HG02981 (cell line): Measurements from ENCODE around the gene SLC15A3.

Experiments used
- ATAC-seq: cut with Tn5 transposase; IDR thresholded peaks from one replicate; pipeline ENCODE4 v1.9.1; 2021; ENCODE audit warnings: mild to moderate bottlenecking, moderate library complexity; ENCODE audit not compliant: unreplicated experiment

The SLC15A3 gene

GRCh38 chr11:60931917-60932316, 20.1 kb downstream of the SLC15A3 start:
- no peak for ATAC-seq

DNA sequence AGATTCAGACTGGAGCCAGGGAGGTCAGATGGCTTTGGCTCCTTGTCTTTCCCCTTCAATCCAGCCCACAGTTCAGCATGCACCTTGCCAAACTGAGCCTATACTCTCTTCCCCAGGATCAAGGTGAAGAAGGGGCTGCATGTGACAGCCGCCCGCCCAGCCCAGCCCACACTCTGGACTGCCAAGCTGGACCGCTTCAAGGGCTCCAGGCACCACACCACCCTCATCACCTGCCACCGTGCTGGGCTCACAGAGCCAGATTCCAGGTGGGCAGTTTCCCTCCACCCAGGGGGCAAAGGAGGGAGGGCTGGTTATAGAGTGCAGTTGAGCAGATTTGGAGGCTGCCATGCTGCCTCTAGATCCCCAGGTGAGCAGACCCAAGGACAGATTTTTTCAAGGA, 21.6 kb downstream of the SLC15A3 start:
- no peak for ATAC-seq

GRCh38 chr11:60929764-60930163, 22.2 kb downstream of the SLC15A3 start:
- ATAC-seq = no peak

GRCh38 chr11:60928563-60929001, 23.4 kb downstream of the SLC15A3 start:
- no peak for ATAC-seq

DNA sequence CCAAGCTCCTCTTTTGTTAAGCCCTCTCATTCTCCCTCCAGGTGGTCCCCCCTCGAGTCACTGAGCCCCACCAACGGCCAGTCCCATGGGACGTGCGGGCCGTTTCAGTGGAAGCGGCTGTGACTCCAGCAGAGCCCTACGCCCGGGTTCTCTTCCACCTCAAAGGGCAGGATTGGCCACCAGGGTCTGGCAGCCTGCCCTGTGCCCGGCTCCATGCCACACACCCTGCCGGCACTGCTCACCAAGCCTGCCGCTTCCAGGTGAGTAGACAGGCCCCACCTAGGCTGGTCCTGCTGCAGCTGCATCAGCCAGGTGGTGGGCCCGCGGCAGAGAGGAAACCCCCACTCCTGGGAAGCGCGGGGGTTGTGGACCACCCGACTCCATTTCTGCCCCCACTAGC, 24.4 kb downstream of the SLC15A3 start:
- no peak for ATAC-seq

DNA sequence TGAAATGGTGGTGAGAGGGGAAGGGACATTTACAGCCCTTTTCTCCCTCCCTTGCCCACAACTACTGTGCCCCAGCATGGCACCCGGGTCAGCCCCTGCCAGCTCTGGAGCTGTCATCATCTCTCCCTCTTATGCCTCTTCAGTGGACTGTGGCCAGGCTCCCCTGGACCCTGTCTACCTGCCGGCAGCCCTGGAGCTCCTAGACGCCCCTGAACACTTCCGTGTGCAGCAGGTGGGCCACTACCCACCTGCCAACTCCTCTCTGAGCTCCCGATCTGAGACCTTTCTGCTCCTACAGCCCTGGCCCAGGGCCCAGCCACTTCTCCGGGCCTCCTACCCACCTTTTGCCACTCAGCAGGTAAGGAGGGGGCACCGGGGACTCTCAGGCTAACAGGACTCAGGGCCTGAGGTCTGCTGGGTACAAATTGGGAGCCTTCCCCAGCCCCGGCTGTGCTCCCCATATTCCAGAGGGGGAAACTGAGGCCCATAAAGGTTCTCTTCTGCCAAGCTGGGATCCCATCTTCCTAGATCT, 24.8 kb downstream of the SLC15A3 start:
- no peak for ATAC-seq

DNA sequence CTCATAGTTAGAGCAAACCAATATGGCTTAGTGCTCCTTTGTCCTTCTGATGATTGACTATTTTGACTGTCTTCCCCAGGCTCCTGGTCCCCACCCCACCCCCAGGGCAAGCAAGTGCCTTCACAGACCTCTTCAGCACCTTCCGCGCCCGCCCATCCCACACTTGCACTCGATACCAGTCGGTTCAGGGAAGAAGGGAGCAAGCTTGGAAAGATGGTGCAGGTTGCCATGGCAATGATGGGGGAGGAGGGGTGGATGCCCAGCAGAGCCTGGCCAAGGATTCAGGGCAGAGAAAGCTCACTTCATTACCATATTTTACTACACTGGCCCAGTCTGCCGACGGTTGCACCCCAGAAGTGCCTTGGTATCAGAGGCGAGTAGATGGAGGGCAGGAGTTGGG, 25.5 kb downstream of the SLC15A3 start:
- ATAC-seq = no peak

DNA sequence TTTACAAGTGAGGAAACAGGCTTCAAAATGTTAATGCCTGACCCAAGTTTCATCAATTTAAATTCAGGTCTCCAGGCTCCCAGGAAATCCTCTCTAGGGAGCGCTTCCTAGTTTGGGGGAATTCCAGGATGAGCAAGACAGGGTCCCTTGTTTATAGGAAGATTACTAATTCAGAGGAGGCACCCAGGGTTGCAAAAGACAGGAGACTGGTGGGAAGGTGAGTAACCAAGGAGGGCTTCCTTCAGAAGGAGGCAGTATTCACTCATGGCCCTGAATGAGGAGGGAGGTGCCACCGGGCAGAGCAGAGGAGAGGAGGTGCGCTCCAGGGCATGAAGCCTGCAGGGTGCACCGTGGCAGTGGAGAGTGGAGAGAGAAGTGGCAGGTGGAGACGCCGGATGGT, 26.1 kb downstream of the SLC15A3 start:
- no peak for ATAC-seq

DNA sequence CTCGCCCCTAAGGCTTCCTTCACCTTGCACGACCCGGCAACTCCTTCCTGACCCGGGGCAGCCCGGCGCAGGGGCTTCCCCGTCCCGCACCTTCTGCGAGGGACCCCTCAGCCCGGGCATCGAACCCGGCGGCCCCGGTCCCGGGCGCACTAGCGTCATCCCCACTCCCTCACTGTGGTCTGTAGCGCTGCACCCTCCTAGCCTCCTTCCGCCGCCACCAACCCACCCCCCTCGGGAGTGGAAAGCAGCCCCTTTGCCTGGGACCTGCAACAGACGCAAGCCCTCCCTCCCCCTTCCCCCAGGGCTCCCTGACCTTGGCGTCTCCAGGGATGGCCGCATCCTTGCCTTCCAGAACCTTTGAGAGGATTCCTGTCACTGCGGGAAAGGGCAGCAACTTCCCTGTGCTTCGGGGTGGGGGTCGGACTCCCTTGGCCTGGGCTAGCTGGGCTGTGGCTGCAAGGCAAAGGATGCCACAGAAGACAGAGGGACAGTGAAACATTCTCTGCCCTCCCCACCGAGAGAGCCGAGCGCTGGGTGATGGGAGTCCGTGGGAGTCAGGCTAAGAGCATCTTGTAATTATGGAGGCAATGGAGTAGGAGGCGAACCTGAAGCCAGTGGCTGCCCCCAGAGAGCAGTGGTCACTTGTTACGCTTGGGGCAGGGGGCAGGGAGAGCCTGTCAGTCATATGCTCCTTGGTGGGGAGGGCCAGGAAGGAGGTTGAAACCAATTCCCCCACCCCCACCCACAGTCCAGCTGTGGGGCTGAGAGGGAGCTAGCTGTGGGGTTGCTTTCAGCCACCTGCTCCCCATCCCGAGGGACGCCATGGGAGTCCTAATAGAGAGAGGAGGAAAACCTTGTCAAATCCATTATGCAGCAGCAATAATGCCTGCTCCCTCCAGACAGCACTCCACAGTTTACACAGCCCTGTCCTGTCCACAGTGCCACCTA, 26.8 kb downstream of the SLC15A3 start:
- ATAC-seq = no peak

- no peak for ATAC-seq
Measured at GRCh38 chr11:60924110-60924905, 27.7 kb downstream of the SLC15A3 start, which contains the start of gene TMEM132A. TMEM132A (plus strand) TSS chr11:60924460; CDS start chr11:60924634, 174 bp downstream.

- ATAC-seq = no peak
Measured at GRCh38 chr11:60923800-60924109, 28.2 kb downstream of the SLC15A3 start.

DNA sequence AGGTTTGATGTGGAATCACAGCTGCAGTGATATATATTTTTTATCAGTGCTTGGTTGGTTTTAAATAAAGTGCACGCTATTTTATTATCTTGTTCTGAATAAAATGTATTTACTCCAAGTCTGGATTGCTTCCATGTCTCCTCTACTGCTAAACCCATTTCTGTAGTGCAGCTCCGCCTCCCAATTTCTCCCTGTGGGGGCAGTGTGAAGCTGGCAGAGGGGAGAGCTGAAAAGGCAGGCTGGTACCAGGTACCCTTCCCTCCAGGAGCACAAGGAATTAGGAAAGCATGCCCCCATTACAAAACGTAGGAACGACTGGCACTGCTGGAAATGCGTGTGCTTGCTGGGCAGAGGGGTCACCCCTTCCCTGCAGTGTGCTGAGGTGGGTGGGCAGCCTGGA, 28.6 kb downstream of the SLC15A3 start:
- ATAC-seq = no peak

- no peak for ATAC-seq
Measured at GRCh38 chr11:60922906-60923305, 29.1 kb downstream of the SLC15A3 start.

GRCh38 chr11:60921777-60922335, 30.1 kb downstream of the SLC15A3 start:
- no peak for ATAC-seq

DNA sequence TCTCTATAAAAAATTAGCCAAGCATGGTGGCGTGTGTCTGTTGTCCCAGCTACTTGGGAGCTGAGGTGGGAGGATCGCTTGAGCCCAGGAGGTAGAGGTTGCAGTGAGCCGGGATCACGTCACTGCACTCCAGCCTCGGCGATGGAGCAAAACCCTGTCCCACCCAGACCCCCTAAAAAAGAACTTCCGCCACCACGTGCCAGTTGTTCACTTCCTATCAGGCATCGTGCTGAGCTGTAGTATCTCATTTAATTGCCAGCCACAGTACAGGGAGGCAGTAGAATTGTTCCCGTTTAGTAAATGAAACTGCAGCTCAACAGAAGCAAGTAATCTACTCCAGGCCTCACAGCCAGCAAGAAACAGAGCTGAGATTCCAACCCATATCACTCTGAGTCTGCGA, 30.7 kb downstream of the SLC15A3 start:
- ATAC-seq = no peak

DNA sequence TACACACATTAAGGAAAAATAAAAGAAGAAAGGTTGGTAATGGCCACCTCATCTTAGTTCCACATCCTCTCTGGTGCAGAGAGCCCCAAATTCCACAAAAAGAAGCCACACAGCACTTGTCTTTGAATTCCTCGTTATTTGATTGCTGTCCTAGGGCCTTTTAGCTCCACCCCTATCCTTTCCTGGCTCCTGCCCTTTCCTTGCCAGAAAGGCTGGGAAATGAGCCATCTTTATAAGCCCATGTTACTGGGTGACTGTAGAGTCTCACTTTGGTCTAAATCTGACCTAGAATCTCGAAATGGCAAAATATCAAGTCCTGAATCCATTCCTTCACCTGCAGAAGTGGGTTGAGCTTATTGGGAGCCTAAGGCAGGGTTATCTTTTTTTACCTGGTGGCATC, 32.0 kb downstream of the SLC15A3 start:
- no peak for ATAC-seq

GRCh38 chr11:60919320-60919719, 32.7 kb downstream of the SLC15A3 start:
- no peak for ATAC-seq

DNA sequence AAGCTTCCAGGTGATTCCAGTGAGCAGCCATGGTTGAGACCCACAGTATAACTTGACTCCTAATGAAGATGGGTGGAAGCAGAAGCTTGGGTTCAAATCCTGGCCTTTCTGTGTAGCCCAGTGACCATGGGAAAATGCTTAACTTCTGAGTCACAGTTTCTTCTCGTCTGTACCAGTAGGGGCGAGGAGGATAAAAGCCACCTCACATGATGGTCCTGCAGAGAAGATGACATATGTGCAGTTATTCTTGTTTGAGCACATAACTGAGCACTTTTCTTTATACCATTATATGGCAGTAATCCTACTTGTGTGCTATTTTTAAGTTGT, 33.1 kb downstream of the SLC15A3 start:
- no peak for ATAC-seq

DNA sequence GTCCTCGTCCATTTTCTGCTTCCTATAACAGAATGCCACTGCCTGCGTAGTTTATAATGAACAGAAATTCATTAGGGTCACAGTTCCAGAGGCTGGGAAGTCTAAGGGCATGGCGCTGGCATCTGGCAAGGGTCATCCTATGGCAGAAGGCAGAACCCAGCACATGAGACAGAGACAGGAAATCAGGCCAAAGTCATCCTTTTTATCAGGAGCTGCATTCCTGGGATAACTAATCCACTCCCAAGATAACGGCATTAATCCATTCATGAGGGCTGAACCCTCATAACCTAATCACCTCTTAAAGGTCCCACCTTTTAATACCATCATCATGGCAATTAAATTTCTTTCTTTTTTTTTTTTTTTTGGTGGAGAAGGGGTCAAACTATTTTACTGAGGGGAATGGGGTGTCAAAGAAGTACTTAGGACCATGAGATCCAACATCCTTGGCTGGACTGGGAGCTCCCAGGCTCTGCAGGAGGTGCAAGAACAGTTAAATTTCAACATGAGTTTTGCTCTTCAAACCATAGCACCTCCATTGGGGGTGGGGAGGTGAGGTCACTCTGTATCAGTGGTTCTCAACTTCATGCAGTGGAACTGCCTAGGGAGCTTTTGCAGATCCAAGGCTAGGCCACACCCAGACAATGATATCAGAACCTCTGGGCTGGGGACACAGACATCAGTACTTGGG, 33.6 kb downstream of the SLC15A3 start:
- ATAC-seq = no peak

DNA sequence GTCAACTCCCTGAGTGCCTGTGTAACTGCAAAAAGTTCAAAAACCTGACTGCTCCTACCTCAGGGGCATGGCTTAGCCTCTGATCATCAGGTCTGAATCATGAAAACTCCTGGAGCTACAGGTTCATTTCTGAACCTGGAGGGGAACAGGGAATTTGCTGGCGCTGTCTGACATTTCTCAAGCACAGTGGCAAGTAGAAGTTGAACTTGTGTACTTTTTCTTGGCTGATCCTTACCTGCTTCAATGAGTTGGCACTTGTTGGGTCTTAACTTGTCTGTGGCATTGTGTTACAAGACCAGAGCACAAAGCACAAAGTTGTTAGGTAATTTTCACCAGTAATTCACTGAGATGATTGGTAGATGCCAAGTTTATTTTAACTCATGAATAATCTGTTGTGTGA, 34.7 kb downstream of the SLC15A3 start:
- no peak for ATAC-seq

- ATAC-seq = no peak
Measured at GRCh38 chr11:60916669-60917206, 35.2 kb downstream of the SLC15A3 start.
